Neural cell (in vitro differentiated cells): ENCODE results near the gene KRT7.

Source experiments
- CTCF ChIP-seq: fragments of 450-650 bp; IDR thresholded peaks from 2 replicates; pipeline ENCODE4 v1.5.1; 2014; ENCODE audit warnings: antibody characterized with exemption, mild to moderate bottlenecking, moderate library complexity; ENCODE audit not compliant: poor library complexity, severe bottlenecking
- EP300 ChIP-seq: fragments of 450-650 bp; conservative IDR thresholded peaks from 2 replicates; pipeline ENCODE4 v1.6.1; 2014; ENCODE audit warnings: antibody characterized with exemption, mild to moderate bottlenecking, moderate library complexity; ENCODE audit not compliant: poor library complexity, severe bottlenecking
- EZH2 ChIP-seq: fragments of 200-600, 300-800 bp; shearing (Covaris generic), sonication (generic); IDR thresholded peaks from 2 replicates; pipeline ENCODE4 v1.6.1; 2014; ENCODE audit warnings: antibody characterized with exemption, low read length, borderline replicate concordance, mild to moderate bottlenecking; ENCODE audit not compliant: insufficient read depth, poor library complexity, severe bottlenecking
- REST ChIP-seq: IDR thresholded peaks from 2 replicates; pipeline ENCODE4 v1.6.1; 2012; ENCODE audit warnings: borderline replicate concordance
- SMC3 ChIP-seq: fragments of 450-650 bp; conservative IDR thresholded peaks from 2 replicates; pipeline ENCODE4 v1.6.1; 2014; ENCODE audit warnings: antibody characterized with exemption, mild to moderate bottlenecking, moderate library complexity; ENCODE audit not compliant: poor library complexity

- TF ChIP-seq SMC3 (no peak), CTCF (no peak), EP300 (no peak), REST (no peak), EZH2 (no peak)
Observed at GRCh38 chr12:52183971-52184370, 49.1 kb upstream of the KRT7 start.
